K562 (cell line): ENCODE results near the gene PDE4D. TPM values are rescaled to one million over a fixed set of nuclear protein-coding genes. Genes with fewer than 3 reads are reported as not detected.

Experiments
- ATAC-seq: fragments of 200-7000 bp; cut with Tn5 transposase; 3 replicates; pipeline ENCODE4 v1.9.1; 2020; ENCODE audit warnings: moderate library complexity
- BruUV-seq: library from RNA; stranded (reverse); fragments of 400-500 nt; replicated peaks from 2 replicates; lab custom pipeline; 2021; lab: Mats Ljungman, UMichigan
- CTCF ChIA-PET: fragments of 300-600 bp; formaldehyde crosslinking; extraction: SDS; loops from one replicate; lab custom pipeline; 2021; ENCODE audit warnings: low intra/inter-chr PET ratio; lab: Yijun Ruan, JAX
- POLR2A ChIA-PET: fragments of 300-600, 350-650 bp; sonication (Branson Sonifier 250); formaldehyde crosslinking; extraction: SDS; loops from one replicate; lab custom pipeline; 2021; ENCODE audit warnings: antibody characterized with exemption, inconsistent platforms; lab: Yijun Ruan, JAX
- DNase-seq, 4 experiments: peaks; one replicate each; pipeline versions ENCODE4 v3.0.0 to v3.0.0-alpha.2; 2011 to 2018; ENCODE audit warnings: low spot score in 3 of 4, mixed read lengths in 3 of 4; ENCODE audit errors: extremely low read depth in 1 of 4
- FAIRE-seq: peaks from 2 replicates; lab custom pipeline; 2011; peaks lifted over from hg19 to GRCh38; lab: Jason Lieb, UNC
- H2AFZ ChIP-seq: 2 replicates; pipeline ENCODE4 v1.6.0; 2011; ENCODE audit warnings: low read depth, low read length, control low read depth, inconsistent platforms
- H3K27ac ChIP-seq: fragments of 200-600 bp; 3 replicates; pipeline ENCODE4 v1.8.0; 2011; ENCODE audit warnings: low read depth, mild to moderate bottlenecking, control low read depth, inconsistent platforms, low read length, moderate library complexity, mixed read lengths; ENCODE audit errors: extremely low read depth
- H3K27me3 ChIP-seq, 2 experiments: fragments of 300-600 bp in 1 of 2; 2 replicates in 1 of 2; 3 replicates in 1 of 2; pipeline versions ENCODE4 v1.6.0 to v1.8.0; 2011; ENCODE audit warnings: inconsistent platforms in 2 of 2, low read length in 2 of 2, mild to moderate bottlenecking in 1 of 2, mixed read lengths in 1 of 2, moderate library complexity in 1 of 2; ENCODE audit not compliant: control insufficient read depth in 2 of 2, insufficient read depth in 2 of 2
- H3K36me3 ChIP-seq: fragments of 300-600 bp; 3 replicates; pipeline ENCODE4 v1.8.0; 2011; ENCODE audit warnings: mild to moderate bottlenecking, low read length, inconsistent platforms; ENCODE audit not compliant: control insufficient read depth, insufficient read depth
- H3K4me1 ChIP-seq, 2 experiments: fragments of 200-600 bp in 1 of 2; replicated peaks in 1 of 2; 2 replicates in 1 of 2; 3 replicates in 1 of 2; pipeline versions ENCODE4 v1.5.1 to v1.8.0; 2011; ENCODE audit warnings: inconsistent platforms in 2 of 2, low read length in 2 of 2, mild to moderate bottlenecking in 1 of 2, mixed read lengths in 1 of 2, moderate library complexity in 1 of 2; ENCODE audit not compliant: control insufficient read depth in 2 of 2, insufficient read depth in 2 of 2
- H3K4me2 ChIP-seq: 2 replicates; pipeline ENCODE4 v1.6.1; 2011; ENCODE audit warnings: low read length, control low read depth, inconsistent platforms, mixed read lengths; ENCODE audit not compliant: insufficient read depth
- H3K4me3 ChIP-seq: fragments of 200-600 bp; sonication (generic), shearing (Covaris generic); 2 replicates; pipeline ENCODE4 v1.5.1; 2016; ENCODE audit warnings: control low read depth, inconsistent platforms
- H3K79me2 ChIP-seq: fragments of 200-600 bp; 3 replicates; pipeline ENCODE4 v1.8.0; 2011; ENCODE audit warnings: low read length, inconsistent platforms; ENCODE audit not compliant: control insufficient read depth, insufficient read depth
- H3K9ac ChIP-seq, 2 experiments: 2 replicates each; pipeline versions ENCODE4 v1.6.0 to v1.6.1; 2011; ENCODE audit warnings: low read depth in 2 of 2, low read length in 2 of 2, control low read depth in 1 of 2, inconsistent platforms in 1 of 2, mild to moderate bottlenecking in 1 of 2, mixed read lengths in 1 of 2; ENCODE audit not compliant: insufficient read depth in 1 of 2
- H3K9me1 ChIP-seq: one replicate; pipeline ENCODE4 v1.6.0; 2011; ENCODE audit warnings: inconsistent platforms, mild to moderate bottlenecking, low read length, moderate library complexity; ENCODE audit not compliant: control insufficient read depth, insufficient read depth
- H3K9me3 ChIP-seq: replicated peaks from 2 replicates; pipeline ENCODE4 v1.5.1; 2011; ENCODE audit warnings: low read depth, low read length, inconsistent platforms; ENCODE audit not compliant: control insufficient read depth, insufficient read depth
- H4K20me1 ChIP-seq: replicated peaks from 2 replicates; pipeline ENCODE4 v1.6.1; 2011; ENCODE audit warnings: low read length, inconsistent platforms, mixed read lengths; ENCODE audit not compliant: control insufficient read depth, insufficient read depth
- CC2D1A ChIP-seq: fragments of 450-650 bp; IDR thresholded peaks from 2 replicates; pipeline ENCODE4 v1.6.1; 2017; ENCODE audit warnings: mild to moderate bottlenecking
- HEY1 ChIP-seq: fragments of 250-450 bp; sonication (Bioruptor Pico); IDR thresholded peaks from 2 replicates; pipeline ENCODE4 v1.5.0; 2020; ENCODE audit warnings: mild to moderate bottlenecking, moderate library complexity, borderline replicate concordance
- MBD1 ChIP-seq: fragments of 250-450 bp; sonication (Bioruptor Pico); IDR thresholded peaks from 2 replicates; pipeline ENCODE4 v1.8.0; 2022; ENCODE audit warnings: inconsistent platforms
- SIN3B ChIP-seq: fragments of 450-650 bp; IDR thresholded peaks from 2 replicates; pipeline ENCODE4 v1.6.1; 2017; ENCODE audit warnings: low read depth, mild to moderate bottlenecking, moderate library complexity
- STAT6 ChIP-seq: sonication (generic); formaldehyde crosslinking; IDR thresholded peaks from 2 replicates; pipeline ENCODE4 v1.8.1; 2023; ENCODE audit warnings: mild to moderate bottlenecking, missing genetic modification reagents
- ZBTB26 ChIP-seq: fragments of 450-650 bp; formaldehyde crosslinking; IDR thresholded peaks from 2 replicates; pipeline ENCODE4 v1.4.0; 2022; ENCODE audit warnings: missing genetic modification characterization
- ZNF12 ChIP-seq: sonication (generic); formaldehyde crosslinking; IDR thresholded peaks from 2 replicates; pipeline ENCODE4 v1.4.0; 2020; ENCODE audit warnings: mild to moderate bottlenecking, missing genetic modification reagents
- ZNF232 ChIP-seq: sonication (generic); formaldehyde crosslinking; IDR thresholded peaks from 2 replicates; pipeline ENCODE4 v1.8.0; 2022; ENCODE audit warnings: mild to moderate bottlenecking, missing genetic modification reagents
- ZNF57 ChIP-seq: fragments of 450-650 bp; formaldehyde crosslinking; IDR thresholded peaks from 2 replicates; pipeline ENCODE4 v1.4.0; 2020; ENCODE audit warnings: mild to moderate bottlenecking, moderate library complexity
- ZNF707 ChIP-seq: fragments of 250-450 bp; sonication (Bioruptor Pico); conservative IDR thresholded peaks from 2 replicates; pipeline ENCODE4 v1.8.0; 2022; ENCODE audit warnings: inconsistent platforms, mild to moderate bottlenecking, moderate library complexity
- WGBS: fragments of 100-300 bp; shearing (Covaris generic); methylation state at CpG from one replicate; pipeline ENCODE4 v1.1.6; 2016; ENCODE audit warnings: low coverage, mixed read lengths; ENCODE audit not compliant: insufficient coverage; ENCODE audit errors: missing lambda C conversion rate; 5-methylcytosine and 5-hydroxymethylcytosine counted together
- in situ Hi-C: fragments of 300-500 bp; cut with MboI; formaldehyde crosslinking; loops from 4 replicates; pipeline ENCODE4 v1.15.0; 2018; ENCODE audit warnings: inconsistent platforms, mixed read lengths
- intact Hi-C: fragments of 100-400 bp; cut with micrococcal nuclease; formaldehyde crosslinking; loops from 2 replicates; pipeline ENCODE4 v1.14.2; 2022
- polyA plus RNA-seq, 8 experiments: library from polyadenylated mRNA; depleted of rRNA in 4 of 8; stranded (reverse) in 5 of 8; unstranded in 3 of 8; fragments of >200 nt; fragmentation: Nextera tagmentation in 2 of 8; fragmentation: Illumina TruSeq in 1 of 8; extraction: Ambion mirVana in 2 of 8; extraction: Trizol in 1 of 8; gene quantifications; 2 replicates each; pipeline versions ENCODE4 v1.2.1 to v1.2.3, GENCODE V29; 2011 to 2014; ENCODE audit warnings: inconsistent platforms in 1 of 8, missing spikeins in 1 of 8
- total RNA-seq, 7 experiments: library from RNA; depleted of rRNA in 6 of 7; stranded (reverse); fragments of >200 nt in 6 of 7; fragmentation: Illumina TruSeq in 2 of 7; extraction: Trizol in 2 of 7; gene quantifications; 2 replicates each; pipeline versions ENCODE4 v1.2.1 to v1.2.3, GENCODE V29; 2011 to 2021; ENCODE audit warnings: low replicate concordance in 1 of 7

PDE4D gene
- total and polyA plus RNA-seq, 9 of the 15 experiments (the other 6 are each of a cell fraction or from before 2014, with no cell fraction given) = 0.04 to 0.46 (median 0.13) TPM

GRCh38 chr5:59755476-59755875 is 138.1 kb downstream of the PDE4D start (continued):
- TF ChIP-seq STAT6 (no peak), ZNF57 (no peak), CC2D1A (no peak)

GRCh38 chr5:59753599-59753998 is 139.9 kb downstream of the PDE4D start:
- BruUV-seq = no TSS peak
- Histone ChIP-seq H3K9me3 (no peaks in the 10 kb centered on the region), H3K4me3 (no peak overlapping the region), H4K20me1 (no peaks in the 10 kb centered on the region), H2AFZ (no peak overlapping the region), H3K27ac (no peak overlapping the region), H3K79me2 (no peaks in the 10 kb centered on the region), H3K4me1 (no peaks in the 10 kb centered on the region), H3K36me3 (no peaks in the 10 kb centered on the region), H3K4me2 (no peak overlapping the region), H3K9ac (no peak overlapping the region), H3K27me3 (no peaks in the 10 kb centered on the region), H3K9me1 (no peaks in the 10 kb centered on the region)
- ChIA-PET CTCF (no interaction called here), POLR2A (no interaction called here)
- no peak for DNase-seq
- FAIRE-seq = no peak
- intact Hi-C loops (no loop called here), in situ Hi-C loops (no loop called here)
- no peak for ATAC-seq
- WGBS = 0% methylated on average over 3 of the region's 3 CpGs
- TF ChIP-seq ZNF12 (CRISPR knock-in tag) (no peak), ZNF232 (CRISPR knock-in tag) (no peak), HEY1 (CRISPR knock-in tag) (no peak), MBD1 (CRISPR knock-in tag) (no peak), ZNF707 (CRISPR knock-in tag) (no peak), SIN3B (no peak), ZBTB26 (CRISPR knock-in tag) (no peak)
